H1 (cell line): Measurements from ENCODE around the gene PCDH9. TPM values are rescaled to one million over a fixed set of nuclear protein-coding genes. Genes with fewer than 3 reads are reported as not detected.

Source experiments
- CTCF ChIA-PET: fragments of 300-600 bp; sonication (Branson Sonifier 250); formaldehyde crosslinking; loops from one replicate; lab custom pipeline; 2021; ENCODE audit not compliant: partially characterized antibody; lab: Charles Lee
- POLR2A ChIA-PET: fragments of 300-600 bp; sonication (Branson Sonifier 250); formaldehyde crosslinking; loops from one replicate; lab custom pipeline; 2021; ENCODE audit warnings: inconsistent platforms; ENCODE audit not compliant: partially characterized antibody; lab: Charles Lee
- DNase-seq, 2 experiments: peaks; one replicate each; pipeline versions ENCODE4 v3.0.0 to v3.0.0-alpha.2; 2010 to 2022; ENCODE audit warnings: low spot score in 2 of 2, low read depth in 1 of 2, mixed read lengths in 1 of 2
- FAIRE-seq: peaks from 2 replicates; lab custom pipeline; 2011; peaks lifted over from hg19 to GRCh38; lab: Jason Lieb, UNC
- H2AFZ ChIP-seq: 2 replicates; pipeline ENCODE4 v1.8.1; 2012; ENCODE audit warnings: low read length, inconsistent platforms
- H2AK5ac ChIP-seq: 2 replicates; pipeline ENCODE4 v1.6.1; 2013; ENCODE audit warnings: low read depth, low read length
- H2BK120ac ChIP-seq: replicated peaks from 2 replicates; pipeline ENCODE3; 2013; ENCODE audit warnings: low read depth, low read length, inconsistent platforms
- H2BK12ac ChIP-seq: 2 replicates; pipeline ENCODE4 v1.6.1; 2013; ENCODE audit warnings: low read depth, low read length
- H2BK15ac ChIP-seq: 2 replicates; pipeline ENCODE4 v1.6.1; 2013; ENCODE audit warnings: low read length
- H2BK20ac ChIP-seq: 2 replicates; pipeline ENCODE4 v1.6.1; 2013; ENCODE audit warnings: low read length
- H2BK5ac ChIP-seq: 2 replicates; pipeline ENCODE4 v1.6.1; 2013; ENCODE audit warnings: low read depth, low read length
- H3K14ac ChIP-seq: 2 replicates; pipeline ENCODE4 v1.6.1; 2013; ENCODE audit warnings: inconsistent platforms; ENCODE audit not compliant: insufficient read length
- H3K18ac ChIP-seq: 2 replicates; pipeline ENCODE4 v1.6.1; 2013; ENCODE audit warnings: low read length; ENCODE audit errors: extremely low read depth
- H3K23ac ChIP-seq: 2 replicates; pipeline ENCODE4 v1.6.1; 2013; ENCODE audit warnings: inconsistent platforms; ENCODE audit not compliant: insufficient read length
- H3K23me2 ChIP-seq: 2 replicates; pipeline ENCODE4 v1.6.1; 2013; ENCODE audit warnings: low read depth, low read length
- H3K27ac ChIP-seq: 2 replicates; pipeline ENCODE4 v1.6.1; 2011; ENCODE audit warnings: low read depth, low read length, inconsistent platforms
- H3K27me3 ChIP-seq, 4 experiments: replicated peaks in 1 of 4; 1 replicate in 1 of 4; 2 replicates in 3 of 4; pipeline versions ENCODE4 v1.6.1 to v1.8.1; 2011 to 2013; ENCODE audit warnings: low read length in 3 of 4, mild to moderate bottlenecking in 3 of 4, inconsistent platforms in 2 of 4, mixed read lengths in 2 of 4, moderate library complexity in 1 of 4; ENCODE audit not compliant: control insufficient read depth in 3 of 4, insufficient read depth in 3 of 4; ENCODE audit errors: extremely low read depth in 1 of 4
- H3K36me3 ChIP-seq, 4 experiments: 2 replicates each; pipeline versions ENCODE4 v1.6.1 to v1.8.1; 2011 to 2013; ENCODE audit warnings: mild to moderate bottlenecking in 4 of 4, low read length in 3 of 4, moderate library complexity in 2 of 4, control low read depth in 1 of 4, inconsistent platforms in 1 of 4; ENCODE audit not compliant: insufficient read depth in 4 of 4, control insufficient read depth in 2 of 4
- H3K4ac ChIP-seq: replicated peaks from 2 replicates; pipeline ENCODE3; 2013; ENCODE audit warnings: low read length, low read depth, mixed read lengths, inconsistent platforms; ENCODE audit not compliant: insufficient read length
- H3K4me1 ChIP-seq, 4 experiments: replicated peaks in 1 of 4; 1 replicate in 1 of 4; 2 replicates in 3 of 4; pipeline versions ENCODE4 v1.6.1 to v1.8.1; 2011 to 2013; ENCODE audit warnings: low read length in 3 of 4, inconsistent platforms in 2 of 4, mixed read lengths in 1 of 4; ENCODE audit not compliant: insufficient read depth in 4 of 4, control insufficient read depth in 3 of 4
- H3K4me2 ChIP-seq, 2 experiments: 2 replicates each; pipeline versions ENCODE4 v1.6.1 to v1.8.1; 2011 to 2013; ENCODE audit warnings: low read depth in 2 of 2, low read length in 2 of 2, control low read depth in 1 of 2, inconsistent platforms in 1 of 2, mild to moderate bottlenecking in 1 of 2; ENCODE audit not compliant: insufficient read depth in 1 of 2
- H3K4me3 ChIP-seq, 4 experiments: fragments of 200-600, 300-600 bp in 1 of 4; sonication (generic), shearing (Covaris generic), sonication (Bioruptor Twin) in 1 of 4; 2 replicates each; pipeline versions ENCODE4 v1.5.1 to v1.8.1; 2011 to 2016; ENCODE audit warnings: low read length in 4 of 4, low read depth in 3 of 4, control low read depth in 2 of 4, inconsistent platforms in 2 of 4, mild to moderate bottlenecking in 2 of 4, mixed read lengths in 1 of 4, moderate library complexity in 1 of 4; ENCODE audit not compliant: insufficient read depth in 2 of 4; ENCODE audit errors: extremely low read depth in 1 of 4
- H3K56ac ChIP-seq: replicated peaks from 2 replicates; pipeline ENCODE3; 2013; ENCODE audit warnings: low read depth, mild to moderate bottlenecking, mixed read lengths, low read length, inconsistent platforms; ENCODE audit not compliant: insufficient read length
- H3K79me1 ChIP-seq: 2 replicates; pipeline ENCODE4 v1.6.1; 2013; ENCODE audit warnings: low read depth, low read length, control low read depth
- H3K79me2 ChIP-seq, 2 experiments: 2 replicates each; pipeline versions ENCODE4 v1.6.1 to v1.8.1; 2012 to 2013; ENCODE audit warnings: low read length in 2 of 2, mild to moderate bottlenecking in 2 of 2, inconsistent platforms in 1 of 2; ENCODE audit not compliant: insufficient read depth in 2 of 2, control insufficient read depth in 1 of 2
- H3K9ac ChIP-seq, 4 experiments: replicated peaks in 1 of 4; 1 replicate in 1 of 4; 2 replicates in 3 of 4; pipeline versions ENCODE4 v1.6.1 to v1.8.1; 2011 to 2013; ENCODE audit warnings: low read depth in 3 of 4, low read length in 3 of 4, control low read depth in 2 of 4, mild to moderate bottlenecking in 2 of 4, moderate library complexity in 2 of 4, inconsistent platforms in 1 of 4; ENCODE audit errors: extremely low read depth in 1 of 4
- H3K9me3 ChIP-seq, 2 experiments: 2 replicates each; pipeline versions ENCODE4 v1.6.1 to v1.8.1; 2012 to 2013; ENCODE audit warnings: mild to moderate bottlenecking in 2 of 2, moderate library complexity in 2 of 2, control low read depth in 1 of 2, inconsistent platforms in 1 of 2, low read depth in 1 of 2, low read length in 1 of 2, mixed read lengths in 1 of 2; ENCODE audit not compliant: insufficient read depth in 2 of 2
- H4K20me1 ChIP-seq, 2 experiments: replicated peaks in 1 of 2; 2 replicates each; pipeline versions ENCODE3 to v1.8.1; 2011 to 2013; ENCODE audit warnings: inconsistent platforms in 2 of 2, low read length in 2 of 2, mild to moderate bottlenecking in 1 of 2; ENCODE audit not compliant: insufficient read depth in 2 of 2, control insufficient read depth in 1 of 2
- H4K5ac ChIP-seq: 2 replicates; pipeline ENCODE4 v1.6.1; 2013; ENCODE audit warnings: low read length, low read depth, mixed read lengths, inconsistent platforms; ENCODE audit not compliant: insufficient read length
- H4K8ac ChIP-seq: 2 replicates; pipeline ENCODE4 v1.8.0; 2013; ENCODE audit warnings: mild to moderate bottlenecking, moderate library complexity, low read length, inconsistent platforms; ENCODE audit not compliant: insufficient read depth; ENCODE audit errors: extremely low read depth
- H4K91ac ChIP-seq: replicated peaks from 2 replicates; pipeline ENCODE3; 2013; ENCODE audit warnings: low read length, mixed read lengths, inconsistent platforms; ENCODE audit not compliant: insufficient read length
- KDM1A ChIP-seq: fragments of 200-600, 300-600 bp; sonication (generic); IDR thresholded peaks from 2 replicates; pipeline ENCODE4 v1.7.1; 2016; ENCODE audit warnings: mild to moderate bottlenecking, low read length, borderline replicate concordance
- WGBS, 2 experiments: shearing (Covaris generic) in 1 of 2; methylation state at CpG; one replicate each; pipeline versions ENCODE4 v1.1.6 to v1.1.7; 2013 to 2015; ENCODE audit warnings: low lambda C conversion rate in 2 of 2, mixed read lengths in 2 of 2, inconsistent platforms in 1 of 2, low coverage in 1 of 2, missing lambda C conversion rate in 1 of 2; ENCODE audit not compliant: insufficient replicate concordance in 2 of 2, insufficient coverage in 1 of 2, insufficient read length in 1 of 2; ENCODE audit errors: extremely low coverage in 1 of 2, missing lambda C conversion rate in 1 of 2; 5-methylcytosine and 5-hydroxymethylcytosine counted together
- polyA plus RNA-seq, 7 experiments: library from polyadenylated mRNA; depleted of rRNA in 3 of 7; stranded (reverse) in 5 of 7; unstranded in 2 of 7; fragments of >200 nt in 5 of 7; fragments of 200-250 nt in 2 of 7; gene quantifications; 1 replicate in 5 of 7; 2 replicates in 1 of 7; 4 replicates in 1 of 7; pipeline versions ENCODE4 v1.2.1 to v1.2.3, GENCODE V29; 2011 to 2013; ENCODE audit warnings: missing spikeins in 2 of 7, mixed read lengths in 2 of 7
- total RNA-seq: library from RNA; stranded (reverse); fragmentation: NEBNext Ultra II Directional; extraction: Animal tissue kit (Norgen Biotek cat#: 25700); gene quantifications from 2 replicates; pipeline ENCODE4 v1.2.1, GENCODE V29; 2021

Gene PCDH9
- total and polyA plus RNA-seq, 2 of the 8 experiments (the other 6 are each of a cell fraction or from before 2014, with no cell fraction given), result 0.12 to 0.60 TPM

DNA sequence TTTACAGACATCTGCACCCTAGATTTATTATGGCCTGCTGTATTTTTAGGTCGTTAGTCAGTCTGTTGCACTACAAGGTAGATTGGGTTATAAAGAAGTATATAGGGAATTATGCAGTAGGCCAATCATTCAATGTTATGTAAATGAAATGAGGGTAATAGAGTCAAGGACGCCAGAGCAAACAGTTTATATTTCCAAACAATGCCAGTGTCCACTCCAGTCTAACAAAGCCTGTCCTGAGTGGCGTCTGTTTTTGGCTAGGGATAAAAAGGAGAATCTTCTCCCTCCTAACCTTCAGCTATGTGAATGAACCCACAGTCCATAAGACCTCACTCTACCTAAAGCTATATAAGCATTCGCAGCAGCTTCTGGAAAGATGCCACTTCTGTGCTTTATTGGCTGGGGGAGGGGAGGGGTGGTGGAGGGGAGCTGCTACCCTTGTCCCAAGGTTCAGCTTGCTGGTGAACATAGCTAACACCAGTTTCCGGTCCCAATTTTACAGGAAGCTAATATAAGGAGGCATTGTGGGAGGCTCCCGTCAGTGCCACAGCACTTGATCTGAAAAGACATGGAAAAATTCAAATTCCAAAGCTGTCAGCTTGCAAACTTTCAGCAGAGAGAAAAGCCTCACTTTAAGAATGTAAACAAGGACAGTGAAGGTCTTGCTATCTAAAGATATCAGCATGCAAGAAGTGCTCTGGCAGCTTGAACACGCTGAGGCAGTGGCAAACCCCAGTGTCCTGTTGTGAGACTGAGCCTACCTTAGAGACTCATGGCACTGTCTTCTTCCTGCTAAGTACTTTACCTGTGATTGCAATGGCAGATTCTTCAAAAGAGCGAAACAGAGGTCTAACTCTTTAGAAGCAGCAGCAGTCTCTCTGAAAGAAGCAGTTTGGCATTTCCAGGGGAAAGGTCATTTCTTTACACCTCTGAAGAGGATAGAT lies 369.9 kb downstream of the PCDH9 start:
- Histone ChIP-seq H3K14ac (no peak overlapping the region), H3K79me2 (no peaks in the 10 kb centered on the region), H2BK5ac (no peak overlapping the region), H3K27ac (no peak overlapping the region), H2BK120ac (no peak overlapping the region), H3K27me3 (no peaks in the 10 kb centered on the region), H2AK5ac (no peak overlapping the region), H3K4me2 (0 out of 4 replicates have a peak overlapping the region, but pooled peaks of 1 of the 2 experiments have one; percentile 30), H2BK20ac (no peak overlapping the region), H3K36me3 (no peaks in the 10 kb centered on the region), H3K18ac (no peak overlapping the region), H4K20me1 (no peaks in the 10 kb centered on the region), H3K79me1 (no peaks in the 10 kb centered on the region), H3K4me1 (peaks cover 3 to 7% (median 6%) of the 10 kb centered on the region in 4 experiments; a peak in 5 of 7 replicates), H4K5ac (no peak overlapping the region), H4K8ac (no peak overlapping the region), H3K4me3 (no peak overlapping the region), H4K91ac (no peak overlapping the region), H3K23ac (no peak overlapping the region), H2BK15ac (no peak overlapping the region), H3K4ac (no peak overlapping the region), H3K23me2 (no peaks in the 10 kb centered on the region), H3K56ac (no peak overlapping the region), H3K9me3 (no peaks in the 10 kb centered on the region), H2AFZ (peak overlapping the region; percentile 24), H2BK12ac (no peak overlapping the region), H3K9ac (no peak overlapping the region)
- TF ChIP-seq KDM1A, result no peak
- POLR2A ChIA-PET, result no interaction called here
- CTCF ChIA-PET, result interaction anchor here (1.1 to 1.5 kb wide), 2 partner anchors 19 to 200 kb away, joined by 3 read pairs; no protein-coding TSS in a partner anchor
- peak; percentile 13 for FAIRE-seq
- 81% methylated on average over 8 of the region's 8 CpGs; no CpG with 5 or more reads in 1 of the 2 experiments for WGBS, 2 experiments
- DNase-seq, result no peak
